Hepatocyte (in vitro differentiated cells): ENCODE results near the gene ZSWIM7.

Source experiments
- CTCF ChIP-seq: fragments of 200-600 bp; sonication (generic); IDR thresholded peaks from 2 replicates; pipeline ENCODE4 v1.5.1; 2016; ENCODE audit warnings: antibody characterized with exemption, mild to moderate bottlenecking; ENCODE audit not compliant: poor library complexity
- EZH2phosphoT487 ChIP-seq: fragments of 200-600 bp; sonication (generic); IDR thresholded peaks from one replicate; pipeline ENCODE4 v1.6.1; 2018; ENCODE audit warnings: antibody characterized with exemption, mild to moderate bottlenecking, low read depth, moderate library complexity; ENCODE audit not compliant: unreplicated experiment, severe bottlenecking

DNA sequence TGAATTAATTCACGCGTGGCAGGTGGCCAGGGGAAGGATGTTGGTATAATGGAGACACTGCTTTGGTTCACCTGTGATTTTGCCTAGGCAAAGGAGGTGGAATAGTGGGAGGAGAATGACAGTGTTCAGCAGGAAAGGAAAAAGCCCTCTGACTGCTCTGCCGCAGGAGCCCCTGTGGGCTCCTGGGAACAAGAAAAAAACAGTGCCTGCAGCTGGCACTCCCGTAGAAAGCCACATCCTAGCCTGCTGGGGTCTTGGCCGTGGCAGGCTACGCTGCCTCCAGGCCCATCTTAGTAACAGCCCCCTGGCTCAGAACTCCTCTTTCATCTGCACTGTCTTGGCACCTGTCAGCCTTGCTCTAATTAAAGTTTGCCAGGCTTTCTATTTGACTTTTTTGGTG, 34.0 kb downstream of the ZSWIM7 start:
- TF ChIP-seq CTCF (no peak), EZH2phosphoT487 (no peak)
